Trophoblast cell (in vitro differentiated cells and primary cell): ENCODE data around the gene DNAH17.

ENCODE experiments used
- DNase-seq, 2 donors: peaks; one replicate each; pipeline ENCODE4 v3.0.0-alpha.2; 2016
- H2AFZ ChIP-seq: 2 replicates; pipeline ENCODE4 v1.6.1; 2013; ENCODE audit warnings: low read length, moderate library complexity, mild to moderate bottlenecking; ENCODE audit not compliant: insufficient read depth, poor library complexity
- H2AK5ac ChIP-seq: 2 replicates; pipeline ENCODE4 v1.6.1; 2013; ENCODE audit warnings: mild to moderate bottlenecking, low read length
- H2BK120ac ChIP-seq: 2 replicates; pipeline ENCODE4 v1.6.1; 2013; ENCODE audit warnings: low read length, mild to moderate bottlenecking, moderate library complexity; ENCODE audit not compliant: insufficient read depth, poor library complexity
- H2BK12ac ChIP-seq: 2 replicates; pipeline ENCODE4 v1.6.1; 2013; ENCODE audit warnings: mild to moderate bottlenecking, low read length, moderate library complexity
- H2BK5ac ChIP-seq: 2 replicates; pipeline ENCODE4 v1.6.1; 2013; ENCODE audit warnings: low read length, low read depth, moderate library complexity, mild to moderate bottlenecking; ENCODE audit not compliant: poor library complexity
- H3K14ac ChIP-seq: 2 replicates; pipeline ENCODE4 v1.6.1; 2013; ENCODE audit warnings: mild to moderate bottlenecking, low read length
- H3K18ac ChIP-seq: 2 replicates; pipeline ENCODE4 v1.6.1; 2013; ENCODE audit warnings: mild to moderate bottlenecking, low read length
- H3K23ac ChIP-seq: 2 replicates; pipeline ENCODE4 v1.6.1; 2013; ENCODE audit warnings: low read length
- H3K27ac ChIP-seq: 2 replicates; pipeline ENCODE4 v1.5.1; 2013; ENCODE audit warnings: low read depth, mild to moderate bottlenecking, inconsistent platforms, low read length, moderate library complexity
- H3K27me3 ChIP-seq: 2 replicates; pipeline ENCODE4 v1.6.1; 2013; ENCODE audit warnings: inconsistent platforms, mild to moderate bottlenecking, low read length, moderate library complexity; ENCODE audit not compliant: insufficient read depth
- H3K36me3 ChIP-seq, 2 experiments: 1 replicate in 1 of 2; 2 replicates in 1 of 2; pipeline ENCODE4 v1.6.1; 2013; ENCODE audit warnings: low read length in 2 of 2, mild to moderate bottlenecking in 2 of 2, moderate library complexity in 1 of 2; ENCODE audit not compliant: insufficient read depth in 2 of 2, control insufficient read depth in 1 of 2
- H3K4ac ChIP-seq: 2 replicates; pipeline ENCODE4 v1.6.1; 2013; ENCODE audit warnings: low read depth, mild to moderate bottlenecking, low read length, moderate library complexity
- H3K4me1 ChIP-seq, 2 experiments: 1 replicate in 1 of 2; 2 replicates in 1 of 2; pipeline ENCODE4 v1.6.1; 2013; ENCODE audit warnings: low read length in 2 of 2, mild to moderate bottlenecking in 2 of 2, moderate library complexity in 1 of 2; ENCODE audit not compliant: insufficient read depth in 2 of 2, control insufficient read depth in 1 of 2
- H3K4me2 ChIP-seq: 2 replicates; pipeline ENCODE4 v1.6.1; 2013; ENCODE audit warnings: inconsistent platforms, mild to moderate bottlenecking, low read length, moderate library complexity
- H3K4me3 ChIP-seq: 2 replicates; pipeline ENCODE4 v1.5.1; 2013; ENCODE audit warnings: mild to moderate bottlenecking, low read depth, low read length, inconsistent platforms
- H3K79me1 ChIP-seq: one replicate; pipeline ENCODE4 v1.6.1; 2013; ENCODE audit warnings: low read length
- H3K79me2 ChIP-seq: 2 replicates; pipeline ENCODE4 v1.6.1; 2013; ENCODE audit warnings: low read length, mild to moderate bottlenecking; ENCODE audit not compliant: control insufficient read depth, insufficient read depth, poor library complexity
- H3K9ac ChIP-seq: 2 replicates; pipeline ENCODE4 v1.6.1; 2013; ENCODE audit warnings: mild to moderate bottlenecking, low read length
- H3K9me3 ChIP-seq: 2 replicates; pipeline ENCODE4 v1.6.1; 2013; ENCODE audit warnings: low read depth, mild to moderate bottlenecking, control low read depth, inconsistent platforms, low read length; ENCODE audit not compliant: insufficient read depth
- H4K12ac ChIP-seq: 2 replicates; pipeline ENCODE4 v1.6.1; 2013; ENCODE audit warnings: low read depth, mild to moderate bottlenecking, low read length, moderate library complexity
- H4K8ac ChIP-seq: 2 replicates; pipeline ENCODE4 v1.6.1; 2013; ENCODE audit warnings: low read depth, mild to moderate bottlenecking, low read length, moderate library complexity
- H4K91ac ChIP-seq: one replicate; pipeline ENCODE4 v1.6.1; 2013; ENCODE audit warnings: low read depth, mild to moderate bottlenecking, low read length, moderate library complexity
- WGBS: extraction: QIAGEN DNeasy Blood & Tissue Kit; methylation state at CpG from one replicate; pipeline ENCODE4 v1.1.7; 2013; ENCODE audit warnings: missing lambda C conversion rate; ENCODE audit not compliant: insufficient read length, insufficient coverage; ENCODE audit errors: extremely low coverage; 5-methylcytosine and 5-hydroxymethylcytosine counted together

Gene DNAH17

DNA sequence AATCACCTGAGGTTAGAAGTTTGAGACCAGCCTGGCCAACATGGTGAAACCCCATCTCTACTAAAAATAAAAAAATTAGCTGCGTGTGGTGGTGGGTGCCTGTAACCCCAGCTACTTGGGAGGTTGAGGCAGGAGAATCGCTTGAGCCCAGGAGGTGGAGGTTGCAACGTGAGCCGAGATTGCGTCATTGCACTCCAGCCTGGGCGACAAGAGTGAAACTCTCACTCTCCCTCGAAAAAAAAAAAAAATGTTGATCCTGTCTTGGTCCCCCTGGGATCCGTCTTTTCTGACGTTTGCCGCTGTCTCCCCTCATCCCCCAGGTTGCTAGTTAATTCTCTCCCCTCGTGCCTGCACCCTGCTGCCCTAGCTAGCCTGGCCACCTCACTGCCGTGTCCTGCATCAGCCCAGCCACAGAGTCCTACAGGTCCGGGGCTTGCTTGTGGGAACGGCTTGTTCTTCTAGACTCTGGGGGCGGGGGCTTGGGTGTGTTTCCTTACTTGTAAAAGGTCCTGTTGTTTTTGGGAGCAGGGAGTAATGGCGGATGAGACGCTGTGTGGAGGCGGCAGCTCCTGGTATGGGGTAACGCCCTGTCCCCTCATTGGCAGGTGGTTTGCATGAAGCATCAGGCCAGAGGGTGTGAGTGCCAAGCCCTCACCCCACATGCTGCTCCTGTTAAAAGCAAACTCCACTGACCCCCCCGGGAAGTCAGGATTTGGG, 154.2 kb downstream of the DNAH17 start:
- H3K23ac ChIP-seq, result no peak overlapping the region
- H2BK12ac ChIP-seq, result no peak overlapping the region
- H2BK120ac ChIP-seq, result no peak overlapping the region
- no peak overlapping the region for H4K12ac ChIP-seq
- H2AK5ac ChIP-seq, result no peak overlapping the region
- no CpG with 5 or more reads among the region's 20 CpGs for WGBS
- no peak overlapping the region for H4K91ac ChIP-seq
- no peak overlapping the region for H2BK5ac ChIP-seq
- H4K8ac ChIP-seq, result no peak overlapping the region
- H3K9ac ChIP-seq, result no peak overlapping the region
- no peak overlapping the region for H3K14ac ChIP-seq
- no peak overlapping the region for H3K4me3 ChIP-seq
- H3K27ac ChIP-seq, result no peak overlapping the region
- H3K4me1 ChIP-seq, result peaks cover 15 to 16% of the 10 kb centered on the region in 2 experiments
- peaks cover 9% of the 10 kb centered on the region for H3K79me1 ChIP-seq
- peaks cover 2% of the 10 kb centered on the region for H3K9me3 ChIP-seq
- H3K18ac ChIP-seq, result no peak overlapping the region
- H3K4me2 ChIP-seq, result no peak overlapping the region
- no peaks in the 10 kb centered on the region for H3K27me3 ChIP-seq
- no peak for DNase-seq
- no peak overlapping the region for H2AFZ ChIP-seq
- H3K4ac ChIP-seq, result no peak overlapping the region
- H3K79me2 ChIP-seq, result peaks cover 2% of the 10 kb centered on the region
- H3K36me3 ChIP-seq, result peaks cover 56 to 61% of the 10 kb centered on the region in 2 experiments

DNA sequence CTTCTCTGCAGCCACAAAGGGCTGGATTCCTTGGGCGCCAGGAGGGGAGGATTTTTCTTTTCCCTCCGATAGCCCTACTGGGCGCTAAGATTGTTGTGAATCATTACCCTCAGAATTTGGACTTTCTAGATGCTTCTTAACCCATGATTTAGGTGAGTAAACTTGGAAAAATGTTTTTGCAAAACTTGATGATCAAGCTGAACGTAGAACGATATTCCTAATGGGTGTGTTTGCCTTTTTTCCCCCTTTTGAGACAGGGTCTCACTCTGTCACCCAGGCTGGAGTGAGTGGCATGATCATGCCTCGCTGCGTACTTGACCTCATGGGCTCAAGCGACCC, 155.0 kb downstream of the DNAH17 start:
- Histone ChIP-seq H4K91ac (no peak overlapping the region), H3K36me3 (peaks cover 58 to 62% of the 10 kb centered on the region in 2 experiments), H2BK12ac (no peak overlapping the region), H3K4ac (peak overlapping the region; percentile 19), H3K79me2 (peaks cover 2% of the 10 kb centered on the region), H3K14ac (no peak overlapping the region), H3K4me1 (peaks cover 18 to 20% of the 10 kb centered on the region in 2 experiments), H2AFZ (no peak overlapping the region), H2BK120ac (no peak overlapping the region), H3K23ac (no peak overlapping the region), H3K4me2 (no peak overlapping the region), H3K4me3 (no peak overlapping the region), H4K8ac (no peak overlapping the region), H3K9ac (no peak overlapping the region), H2BK5ac (no peak overlapping the region), H3K27me3 (no peaks in the 10 kb centered on the region), H2AK5ac (no peak overlapping the region), H4K12ac (no peak overlapping the region), H3K27ac (no peak overlapping the region), H3K79me1 (peaks cover 13% of the 10 kb centered on the region), H3K18ac (peak overlapping the region; percentile 48), H3K9me3 (peaks cover 2% of the 10 kb centered on the region)
- no CpG with 5 or more reads among the region's 8 CpGs for WGBS
- no peak for DNase-seq

DNA sequence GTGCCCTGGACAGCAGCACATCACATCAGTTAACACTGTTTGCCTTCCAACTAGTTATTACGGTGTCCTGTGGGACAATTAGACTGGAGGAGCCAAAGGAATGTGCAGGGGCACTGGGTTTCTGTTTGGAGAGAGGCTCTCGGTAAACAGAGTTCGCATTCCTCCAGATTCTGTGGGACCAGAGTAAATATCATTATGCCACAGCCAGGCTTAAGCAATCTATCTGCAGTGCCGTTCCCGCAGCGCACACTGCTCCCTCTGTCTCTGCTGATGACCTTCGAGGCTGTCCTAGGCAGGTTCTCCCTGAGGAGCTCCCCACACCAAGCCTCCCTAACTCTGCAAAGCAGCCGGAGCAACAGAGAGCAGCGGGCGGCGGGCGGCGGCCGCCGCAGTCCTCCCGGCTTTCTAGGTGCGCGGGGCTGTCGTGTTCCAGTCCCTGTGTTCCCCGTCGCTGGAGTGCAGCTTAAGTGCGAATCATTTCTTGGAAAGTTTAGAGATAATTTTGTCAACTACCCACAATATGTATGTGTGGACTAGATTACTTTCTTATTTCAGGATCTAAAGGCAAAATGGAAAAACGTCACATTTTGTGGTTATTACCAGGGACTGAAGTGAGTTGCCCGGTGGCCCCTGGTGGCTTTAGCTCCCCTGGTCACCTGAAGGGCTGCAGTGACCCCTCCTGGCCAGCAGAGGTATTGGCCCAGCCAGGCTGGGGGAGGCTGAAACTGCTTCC, 155.5 kb downstream of the DNAH17 start:
- peak overlapping the region; percentile 2 for H4K8ac ChIP-seq
- peak overlapping the region; percentile 17 for H3K14ac ChIP-seq
- H3K9ac ChIP-seq, result no peak overlapping the region
- no peak overlapping the region for H3K4me2 ChIP-seq
- H2BK120ac ChIP-seq, result peak overlapping the region; percentile 13
- H3K79me1 ChIP-seq, result peaks cover 18% of the 10 kb centered on the region
- H3K36me3 ChIP-seq, result peaks cover 53 to 57% of the 10 kb centered on the region in 2 experiments
- no peak overlapping the region for H3K4ac ChIP-seq
- peak overlapping the region; percentile 74 for H3K27ac ChIP-seq
- no peak overlapping the region for H3K23ac ChIP-seq
- H2AK5ac ChIP-seq, result peak overlapping the region; percentile 6
- H3K79me2 ChIP-seq, result peaks cover 2% of the 10 kb centered on the region
- H4K12ac ChIP-seq, result no peak overlapping the region
- no peak overlapping the region for H2AFZ ChIP-seq
- peak overlapping the region; percentile 49 for H2BK5ac ChIP-seq
- H4K91ac ChIP-seq, result peak overlapping the region; percentile 45
- peaks cover 22 to 25% of the 10 kb centered on the region in 2 experiments for H3K4me1 ChIP-seq
- peak overlapping the region; percentile 30 for H2BK12ac ChIP-seq
- WGBS, result no CpG with 5 or more reads among the region's 24 CpGs
- H3K4me3 ChIP-seq, result no peak overlapping the region
- no peaks in the 10 kb centered on the region for H3K9me3 ChIP-seq
- peak; percentile 78 to 89 for DNase-seq
- no peaks in the 10 kb centered on the region for H3K27me3 ChIP-seq
- peak overlapping the region; percentile 44 for H3K18ac ChIP-seq

DNA sequence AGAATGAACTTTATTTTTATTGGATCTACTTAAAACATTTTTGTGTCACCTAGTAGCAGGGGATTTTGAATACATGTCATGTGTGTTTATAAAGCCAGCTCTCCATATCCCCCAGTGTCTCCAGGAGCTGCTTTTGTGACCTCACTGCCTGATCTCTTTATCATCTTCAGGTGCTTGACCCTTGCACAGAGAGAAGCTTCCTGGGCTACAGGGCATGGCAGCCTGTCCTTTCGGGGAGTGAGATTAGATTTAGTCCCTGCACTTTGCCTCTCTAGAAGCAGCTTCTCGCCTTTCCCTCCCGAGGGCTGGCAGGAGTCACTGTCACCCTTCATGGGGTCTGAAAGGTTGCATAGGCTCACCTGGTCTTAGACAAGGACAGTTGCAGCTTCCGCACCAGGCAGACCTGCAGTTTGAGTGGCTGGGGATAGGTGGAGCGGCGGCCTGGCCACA, 156.1 kb downstream of the DNAH17 start:
- Histone ChIP-seq H3K23ac (no peak overlapping the region), H4K8ac (peak overlapping the region; percentile 2), H3K27ac (peak overlapping the region; percentile 74), H3K27me3 (no peaks in the 10 kb centered on the region), H2AK5ac (no peak overlapping the region), H3K9me3 (no peaks in the 10 kb centered on the region), H3K4me3 (no peak overlapping the region), H2BK12ac (no peak overlapping the region), H3K14ac (no peak overlapping the region), H2AFZ (no peak overlapping the region), H3K9ac (no peak overlapping the region), H4K91ac (peak overlapping the region; percentile 45), H3K4me2 (no peak overlapping the region), H3K18ac (no peak overlapping the region), H3K36me3 (peaks cover 47 to 51% of the 10 kb centered on the region in 2 experiments), H2BK120ac (no peak overlapping the region), H4K12ac (no peak overlapping the region), H3K79me1 (peaks cover 21% of the 10 kb centered on the region), H2BK5ac (peak overlapping the region; percentile 49), H3K79me2 (peaks cover 2% of the 10 kb centered on the region), H3K4ac (no peak overlapping the region), H3K4me1 (peaks cover 27 to 28% of the 10 kb centered on the region in 2 experiments)
- no CpG with 5 or more reads among the region's 6 CpGs for WGBS
- DNase-seq, result no peak
